GDM1 (cell line): ENCODE measurements around the gene PTPRM.

Experiments used
- DNase-seq: peaks from one replicate; lab custom pipeline; 2025; lab: John Stamatoyannopoulos, UW

Gene PTPRM

GRCh38 chr18:8399138-8399537, 832.0 kb downstream of the PTPRM start:
- DNase-seq: no peak

GRCh38 chr18:8400193-8400752, 833.2 kb downstream of the PTPRM start:
- no peak for DNase-seq

GRCh38 chr18:8400825-8401224, 833.7 kb downstream of the PTPRM start:
- DNase-seq: no peak

- no peak for DNase-seq
Measured at GRCh38 chr18:8401606-8402005, 834.5 kb downstream of the PTPRM start.

- DNase-seq: no peak
Measured at GRCh38 chr18:8402237-8402636, 835.1 kb downstream of the PTPRM start.

- DNase-seq: no peak
Measured at GRCh38 chr18:8403713-8404112, 836.6 kb downstream of the PTPRM start.

- no peak for DNase-seq
Measured at GRCh38 chr18:8406186-8406867, 839.2 kb downstream of the PTPRM start.

- no peak for DNase-seq
Measured at GRCh38 chr18:8406868-8407250, 839.7 kb downstream of the PTPRM start.

GRCh38 chr18:8409151-8409550, 842.0 kb downstream of the PTPRM start:
- no peak for DNase-seq

GRCh38 chr18:8411492-8411891, 844.4 kb downstream of the PTPRM start:
- no peak for DNase-seq

GRCh38 chr18:8412117-8412516, 845.0 kb downstream of the PTPRM start:
- no peak for DNase-seq

GRCh38 chr18:8413189-8413588, 846.1 kb downstream of the PTPRM start:
- DNase-seq: no peak

- no peak for DNase-seq
Measured at GRCh38 chr18:8413751-8414150, 846.6 kb downstream of the PTPRM start.

GRCh38 chr18:8416212-8417019, 849.3 kb downstream of the PTPRM start:
- DNase-seq: no peak

- no peak for DNase-seq
Measured at GRCh38 chr18:8422391-8422790, 855.3 kb downstream of the PTPRM start.

GRCh38 chr18:8423051-8423557, 856.0 kb downstream of the PTPRM start:
- no peak for DNase-seq

- DNase-seq: no peak
Measured at GRCh38 chr18:8424481-8424880, 857.4 kb downstream of the PTPRM start.

GRCh38 chr18:8424917-8425725, 858.0 kb downstream of the PTPRM start:
- DNase-seq: no peak

GRCh38 chr18:8426401-8426800, 859.3 kb downstream of the PTPRM start:
- DNase-seq: no peak

GRCh38 chr18:8427339-8427738, 860.2 kb downstream of the PTPRM start:
- no peak for DNase-seq

- no peak for DNase-seq
Measured at GRCh38 chr18:8428951-8429350, 861.8 kb downstream of the PTPRM start.

GRCh38 chr18:8431036-8431435, 863.9 kb downstream of the PTPRM start:
- no peak for DNase-seq
